GM23338 (cell line): ENCODE measurements around the gene SLC30A10.

Experiments used
- CREB1 ChIP-seq: fragments of 250-450 bp; sonication (Bioruptor Pico); IDR thresholded peaks from 2 replicates; pipeline ENCODE4 v1.5.0; 2020; ENCODE audit warnings: low read depth, mild to moderate bottlenecking, moderate library complexity
- CTCF ChIP-seq, 2 experiments: fragments of 200-600 bp in 1 of 2; sonication (generic) in 1 of 2; conservative IDR thresholded peaks; 2 replicates each; pipeline versions ENCODE4 v1.5.1 to v1.6.1; 2016 to 2017; ENCODE audit warnings: antibody characterized with exemption in 2 of 2, low read depth in 2 of 2, mild to moderate bottlenecking in 2 of 2, moderate library complexity in 1 of 2
- ETS1 ChIP-seq: IDR thresholded peaks from 2 replicates; pipeline ENCODE4 v1.6.1; 2016; ENCODE audit warnings: antibody characterized with exemption
- EZH2 ChIP-seq: fragments of 200-600 bp; sonication (generic); IDR thresholded peaks from one replicate; pipeline ENCODE4 v1.8.0; 2017; ENCODE audit warnings: antibody characterized with exemption, mild to moderate bottlenecking, low read depth; ENCODE audit not compliant: unreplicated experiment
- EZH2phosphoT487 ChIP-seq: fragments of 200-600 bp; sonication (generic); IDR thresholded peaks from one replicate; pipeline ENCODE4 v1.8.1; 2018; ENCODE audit warnings: antibody characterized with exemption; ENCODE audit not compliant: unreplicated experiment
- JUNB ChIP-seq: IDR thresholded peaks from one replicate; pipeline ENCODE4 v1.6.1; 2016; ENCODE audit warnings: antibody characterized with exemption; ENCODE audit not compliant: unreplicated experiment
- POLR2AphosphoS5 ChIP-seq: IDR thresholded peaks from 2 replicates; pipeline ENCODE4 v1.6.1; 2016; ENCODE audit warnings: antibody characterized with exemption, low read depth
- REST ChIP-seq: IDR thresholded peaks from one replicate; pipeline ENCODE4 v1.6.1; 2018; ENCODE audit warnings: antibody characterized with exemption; ENCODE audit not compliant: unreplicated experiment
- STAT1 ChIP-seq: IDR thresholded peaks from one replicate; pipeline ENCODE4 v1.6.1; 2016; ENCODE audit warnings: antibody characterized with exemption; ENCODE audit not compliant: unreplicated experiment
- ZNF114 ChIP-seq: fragments of 250-450 bp; sonication (Bioruptor Pico); IDR thresholded peaks from 2 replicates; pipeline ENCODE4 v1.5.0; 2020; ENCODE audit warnings: mild to moderate bottlenecking, moderate library complexity

GRCh38 chr1:219938706-219939105 is 10.3 kb upstream of the SLC30A10 start:
- TF ChIP-seq CTCF (conservative IDR thresholded peaks at IDR 0.05; ENCODE audit: low read depth in 2 of 2) (no peak), EZH2 (no peak), REST (no peak), CREB1 (CRISPR knock-in tag) (no peak), POLR2AphosphoS5 (no peak), STAT1 (no peak), ZNF114 (no peak), EZH2phosphoT487 (no peak), JUNB (no peak), ETS1 (no peak)
